Mononuclear cell (primary cell): ENCODE measurements around the gene CMTM1. TPM values are rescaled to one million over a fixed set of nuclear protein-coding genes. Genes with fewer than 3 reads are reported as not detected.

Experiments
- H3K27me3 ChIP-seq: 2 replicates; pipeline ENCODE4 v1.6.0; 2011; ENCODE audit warnings: low read length, control low read depth; ENCODE audit not compliant: insufficient read depth
- H3K4me1 ChIP-seq: 2 replicates; pipeline ENCODE4 v1.5.1; 2011; ENCODE audit warnings: mild to moderate bottlenecking, low read length, control low read depth; ENCODE audit not compliant: insufficient read depth
- H3K4me3 ChIP-seq: 2 replicates; pipeline ENCODE4 v1.5.1; 2011; ENCODE audit warnings: mild to moderate bottlenecking, low read length, moderate library complexity
- H3K9me3 ChIP-seq: 2 replicates; pipeline ENCODE4 v1.5.1; 2011; ENCODE audit warnings: low read depth, mild to moderate bottlenecking, control low read depth, low read length
- total RNA-seq: library from RNA; depleted of rRNA; stranded (reverse); fragments of >200 nt; gene quantifications from one replicate; pipeline ENCODE4 v1.2.3, GENCODE V29; 2012

CMTM1 gene
- total RNA-seq, 1 donor = 0.21 TPM

DNA sequence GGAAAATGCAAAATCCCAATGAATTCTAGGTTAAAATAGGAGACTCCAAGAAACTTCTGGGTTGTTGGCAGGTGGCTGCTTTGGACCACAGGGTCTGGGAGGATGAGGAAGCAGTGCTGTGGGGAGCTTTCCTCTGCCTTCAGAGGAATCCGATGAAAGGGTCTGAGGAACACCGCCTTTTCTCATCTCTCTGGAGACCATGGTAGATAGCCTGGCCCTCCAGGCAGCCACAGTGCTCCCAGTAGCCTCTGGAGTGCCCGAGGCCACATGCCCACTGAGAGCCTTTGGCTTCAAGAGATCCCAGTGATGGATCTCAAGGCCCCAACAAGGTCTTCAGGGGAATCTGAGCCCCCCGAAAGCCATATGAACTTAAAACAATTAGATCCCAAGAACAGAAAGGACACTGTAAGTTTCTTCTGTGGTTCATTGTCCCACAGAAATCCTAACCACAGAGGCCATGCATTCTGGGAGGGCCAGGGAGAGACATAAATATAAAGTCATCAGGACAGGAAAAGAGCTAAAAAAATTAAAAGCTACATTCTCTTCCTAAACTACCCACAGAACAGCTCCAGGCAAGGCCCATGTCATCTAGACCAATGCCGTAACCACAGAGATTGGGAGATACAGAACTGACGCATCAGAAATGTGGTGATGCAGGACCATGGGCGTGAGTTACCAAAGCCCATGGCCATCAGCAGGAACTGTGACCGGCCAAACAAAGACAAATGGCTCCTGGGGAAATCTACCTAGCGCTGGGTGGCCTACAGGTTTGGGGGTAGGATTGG lies 40.7 kb upstream of the CMTM1 start:
- Histone ChIP-seq H3K4me3 (no peak overlapping the region), H3K27me3 (no peaks in the 10 kb centered on the region), H3K9me3 (no peaks in the 10 kb centered on the region), H3K4me1 (peaks cover 67% of the 10 kb centered on the region)

DNA sequence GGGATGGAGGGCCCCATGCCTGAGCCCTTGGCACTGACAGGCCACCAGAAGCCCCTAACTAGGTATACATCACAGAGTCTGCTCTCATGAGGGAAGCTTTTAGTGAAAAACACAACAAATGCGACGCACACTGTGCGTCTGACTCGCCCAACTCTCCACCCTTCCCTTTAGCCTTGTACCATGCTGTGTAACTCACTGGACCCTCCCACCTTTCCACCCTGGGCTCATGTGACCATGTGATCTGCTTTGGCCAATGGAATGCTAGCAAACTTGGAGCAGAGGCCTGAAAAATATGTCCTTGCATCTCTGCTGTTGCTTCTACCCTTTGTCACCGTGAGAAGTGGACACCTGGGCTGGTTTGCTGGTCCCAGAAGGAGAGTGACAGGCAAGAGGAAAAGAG lies 37.9 kb upstream of the CMTM1 start:
- Histone ChIP-seq H3K4me1 (peaks cover 40% of the 10 kb centered on the region), H3K4me3 (no peak overlapping the region), H3K9me3 (no peaks in the 10 kb centered on the region), H3K27me3 (no peaks in the 10 kb centered on the region)

DNA sequence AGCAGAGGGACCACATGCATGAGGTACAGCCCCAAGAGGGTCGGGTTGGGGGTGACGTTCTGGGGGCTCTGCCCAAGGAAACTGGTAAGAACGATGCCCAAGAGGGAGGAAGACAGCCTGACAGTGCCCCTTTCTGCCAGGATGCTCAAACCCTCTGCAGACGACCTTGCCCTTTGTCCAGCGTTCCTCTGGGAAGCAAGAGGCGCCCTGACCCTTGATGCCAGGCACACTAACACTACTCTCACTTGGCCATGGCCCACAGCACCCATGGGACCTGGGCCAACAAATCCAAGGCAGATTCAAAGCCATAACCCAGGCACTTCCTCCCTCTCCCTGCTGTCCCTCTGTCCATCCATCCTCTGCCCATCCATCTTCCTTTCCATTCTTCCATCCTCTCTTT lies 36.8 kb upstream of the CMTM1 start:
- Histone ChIP-seq H3K4me1 (peaks cover 28% of the 10 kb centered on the region), H3K4me3 (no peak overlapping the region), H3K27me3 (no peaks in the 10 kb centered on the region), H3K9me3 (no peaks in the 10 kb centered on the region)

DNA sequence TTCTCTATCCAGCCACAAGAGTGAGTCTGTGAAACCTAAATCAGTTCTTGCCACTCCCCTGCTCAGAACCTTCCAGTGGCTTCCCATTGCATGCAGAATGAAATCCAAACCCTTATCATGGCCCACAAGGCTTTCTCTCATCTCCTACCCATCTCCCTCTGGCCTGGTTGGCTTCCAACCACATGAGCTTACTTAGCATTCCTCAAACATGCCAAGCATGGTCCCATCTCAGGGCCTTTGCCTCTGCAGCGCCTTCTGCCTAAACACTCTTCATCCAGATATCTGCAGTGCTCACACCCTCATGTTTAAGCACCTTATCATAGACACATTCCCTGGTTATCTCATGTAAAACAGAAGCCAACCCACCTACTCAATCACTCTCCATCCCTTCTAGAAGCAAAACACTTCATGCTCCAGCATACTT lies 31.9 kb upstream of the CMTM1 start:
- H3K4me1 ChIP-seq = peaks cover 6% of the 10 kb centered on the region
- H3K4me3 ChIP-seq = no peak overlapping the region
- no peaks in the 10 kb centered on the region for H3K9me3 ChIP-seq
- H3K27me3 ChIP-seq = no peaks in the 10 kb centered on the region

GRCh38 chr16:66536525-66536924 lies 29.7 kb upstream of the CMTM1 start:
- Histone ChIP-seq H3K9me3 (no peaks in the 10 kb centered on the region), H3K4me3 (no peak overlapping the region), H3K27me3 (no peaks in the 10 kb centered on the region), H3K4me1 (peaks cover 15% of the 10 kb centered on the region)

GRCh38 chr16:66537236-66537635 lies 29.0 kb upstream of the CMTM1 start:
- Histone ChIP-seq H3K4me1 (peaks cover 15% of the 10 kb centered on the region), H3K27me3 (no peaks in the 10 kb centered on the region)

GRCh38 chr16:66538910-66539309 lies 27.3 kb upstream of the CMTM1 start:
- peaks cover 23% of the 10 kb centered on the region for H3K4me1 ChIP-seq
- no peak overlapping the region for H3K4me3 ChIP-seq
- H3K27me3 ChIP-seq = no peaks in the 10 kb centered on the region
- no peaks in the 10 kb centered on the region for H3K9me3 ChIP-seq

More at GRCh38 chr16:66537236-66537635, 29.0 kb upstream of the CMTM1 start:
- H3K4me3 ChIP-seq = no peak overlapping the region
- no peaks in the 10 kb centered on the region for H3K9me3 ChIP-seq

GRCh38 chr16:66539623-66540469 lies 26.4 kb upstream of the CMTM1 start:
- no peaks in the 10 kb centered on the region for H3K9me3 ChIP-seq
- H3K4me3 ChIP-seq = no peak overlapping the region
- H3K4me1 ChIP-seq = peaks cover 32% of the 10 kb centered on the region
- H3K27me3 ChIP-seq = no peaks in the 10 kb centered on the region

- no peak overlapping the region for H3K4me3 ChIP-seq
- H3K4me1 ChIP-seq = peaks cover 45% of the 10 kb centered on the region
- no peaks in the 10 kb centered on the region for H3K27me3 ChIP-seq
- no peaks in the 10 kb centered on the region for H3K9me3 ChIP-seq
Observed at GRCh38 chr16:66541388-66542355, 24.6 kb upstream of the CMTM1 start.

- H3K27me3 ChIP-seq = no peaks in the 10 kb centered on the region
- H3K9me3 ChIP-seq = no peaks in the 10 kb centered on the region
- H3K4me1 ChIP-seq = peaks cover 52% of the 10 kb centered on the region
- H3K4me3 ChIP-seq = no peak overlapping the region
Observed at GRCh38 chr16:66542396-66542795, 23.8 kb upstream of the CMTM1 start.

DNA sequence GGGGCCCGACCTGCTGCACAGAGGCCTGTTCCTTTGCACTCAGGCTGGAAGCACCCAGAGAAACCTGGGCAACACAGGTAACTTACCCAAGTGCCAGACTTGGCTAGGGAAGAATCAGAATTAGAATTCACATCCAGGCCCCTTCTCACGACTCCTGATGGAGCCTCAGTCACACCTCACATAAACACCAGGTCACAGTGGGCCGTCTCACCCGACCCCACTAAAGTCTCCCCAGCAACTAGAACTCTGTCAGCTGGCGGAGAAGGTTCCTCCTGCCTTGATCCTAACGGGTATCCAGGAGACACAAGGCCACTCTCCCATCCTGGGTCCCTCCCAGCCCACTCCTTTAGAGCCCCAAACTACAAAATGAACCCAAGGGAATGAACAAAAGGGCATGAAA lies 22.7 kb upstream of the CMTM1 start:
- no peaks in the 10 kb centered on the region for H3K9me3 ChIP-seq
- H3K27me3 ChIP-seq = no peaks in the 10 kb centered on the region
- no peak overlapping the region for H3K4me3 ChIP-seq
- peaks cover 63% of the 10 kb centered on the region for H3K4me1 ChIP-seq

- Histone ChIP-seq H3K4me1 (peaks cover 64% of the 10 kb centered on the region), H3K9me3 (no peaks in the 10 kb centered on the region), H3K27me3 (no peaks in the 10 kb centered on the region), H3K4me3 (no peak overlapping the region)
Observed at GRCh38 chr16:66544016-66544757, 22.1 kb upstream of the CMTM1 start.

- peaks cover 84% of the 10 kb centered on the region for H3K4me1 ChIP-seq
- H3K4me3 ChIP-seq = no peak overlapping the region
- H3K27me3 ChIP-seq = no peaks in the 10 kb centered on the region
- no peaks in the 10 kb centered on the region for H3K9me3 ChIP-seq
Observed at GRCh38 chr16:66547101-66547989, 18.9 kb upstream of the CMTM1 start.
